ENCODE results near the gene RBFOX2. TPM values are rescaled to one million over a fixed set of nuclear protein-coding genes. Genes with fewer than 3 reads are reported as not detected.

Gene RBFOX2
- total and polyA plus RNA-seq, 8 donors: 12.9 to 33.7 (median 16.7) TPM

DNA sequence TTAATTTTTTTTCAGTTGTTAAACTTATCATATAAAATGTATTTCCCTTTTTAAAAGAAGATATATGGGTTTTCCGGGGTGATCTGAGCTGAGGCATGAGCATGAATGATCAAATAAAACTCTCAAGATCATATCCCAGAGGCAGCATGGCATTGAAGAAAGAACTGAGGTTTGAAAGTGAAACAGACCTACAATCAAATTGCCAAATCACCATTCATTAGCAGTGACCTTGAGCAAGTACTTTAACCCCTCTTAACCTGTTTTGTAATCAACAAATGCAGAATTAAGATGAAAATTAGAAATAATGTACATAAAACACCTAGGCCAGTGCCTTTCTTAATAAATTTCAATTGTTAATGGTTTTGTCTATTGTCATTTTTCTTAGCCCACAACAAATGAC, 116.0 kb downstream of the RBFOX2 start:
- no peak for ATAC-seq
- DNase-seq: no peak
- 11 to 16% methylated on average over 1 of the region's 1 CpG for WGBS, 2 donors
- H3K27me3 ChIP-seq: no peaks in the 10 kb centered on the region
- H3K27ac ChIP-seq: peak overlapping the region in 2 of 4 donors; percentile 12 to 45
- TF ChIP-seq, protein P1, sequence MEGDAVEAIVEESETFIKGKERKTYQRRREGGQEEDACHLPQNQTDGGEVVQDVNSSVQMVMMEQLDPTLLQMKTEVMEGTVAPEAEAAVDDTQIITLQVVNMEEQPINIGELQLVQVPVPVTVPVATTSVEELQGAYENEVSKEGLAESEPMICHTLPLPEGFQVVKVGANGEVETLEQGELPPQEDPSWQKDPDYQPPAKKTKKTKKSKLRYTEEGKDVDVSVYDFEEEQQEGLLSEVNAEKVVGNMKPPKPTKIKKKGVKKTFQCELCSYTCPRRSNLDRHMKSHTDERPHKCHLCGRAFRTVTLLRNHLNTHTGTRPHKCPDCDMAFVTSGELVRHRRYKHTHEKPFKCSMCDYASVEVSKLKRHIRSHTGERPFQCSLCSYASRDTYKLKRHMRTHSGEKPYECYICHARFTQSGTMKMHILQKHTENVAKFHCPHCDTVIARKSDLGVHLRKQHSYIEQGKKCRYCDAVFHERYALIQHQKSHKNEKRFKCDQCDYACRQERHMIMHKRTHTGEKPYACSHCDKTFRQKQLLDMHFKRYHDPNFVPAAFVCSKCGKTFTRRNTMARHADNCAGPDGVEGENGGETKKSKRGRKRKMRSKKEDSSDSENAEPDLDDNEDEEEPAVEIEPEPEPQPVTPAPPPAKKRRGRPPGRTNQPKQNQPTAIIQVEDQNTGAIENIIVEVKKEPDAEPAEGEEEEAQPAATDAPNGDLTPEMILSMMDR (IDR thresholded peaks at IDR 0.05): no peak
- intact Hi-C loops (cut with DNase I): no loop called here
- H3K9me3 ChIP-seq: no peaks in the 10 kb centered on the region
- peaks cover 11 to 40% (median 38%) of the 10 kb centered on the region in 3 donors for H3K4me1 ChIP-seq
- no peak overlapping the region for H3K4me3 ChIP-seq
- no peaks in the 10 kb centered on the region for H3K36me3 ChIP-seq
- no peak for FAIRE-seq

GRCh38 chr22:35911877-35912276, 116.7 kb downstream of the RBFOX2 start:
- intact Hi-C loops (cut with DNase I): no loop called here
- WGBS, 2 donors: 78 to 79% methylated on average over 2 of the region's 2 CpGs
- H3K4me3 ChIP-seq: no peak overlapping the region
- H3K27me3 ChIP-seq: no peaks in the 10 kb centered on the region
- no peak for DNase-seq
- H3K27ac ChIP-seq: no peak overlapping the region
- no peaks in the 10 kb centered on the region for H3K9me3 ChIP-seq
- TF ChIP-seq, protein P1 (IDR thresholded peaks at IDR 0.05): no peak
- FAIRE-seq: no peak
- ATAC-seq: no peak
- peaks cover 11 to 40% (median 38%) of the 10 kb centered on the region in 3 donors for H3K4me1 ChIP-seq
- H3K36me3 ChIP-seq: no peaks in the 10 kb centered on the region

DNA sequence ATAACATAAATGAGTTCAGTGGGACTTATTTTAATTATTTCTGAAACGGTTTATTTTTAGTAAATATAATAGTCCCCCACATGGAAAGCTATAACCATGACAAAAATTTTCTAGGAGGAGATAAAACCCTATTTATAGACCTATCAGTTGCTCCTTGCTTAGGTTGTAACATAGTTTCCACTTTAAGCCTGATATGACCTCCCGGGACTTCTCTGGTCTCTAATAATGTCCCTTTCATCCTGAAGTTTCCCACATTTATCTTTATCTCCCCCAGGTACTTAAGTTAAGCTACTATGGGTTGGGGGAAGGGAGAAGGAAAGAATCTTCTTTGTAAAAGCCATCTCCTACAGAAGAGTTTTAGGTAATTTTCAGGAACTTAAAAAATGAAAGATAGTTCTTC, 117.7 kb downstream of the RBFOX2 start:
- WGBS, 2 donors: 19% methylated on average over 2 of the region's 2 CpGs
- Histone ChIP-seq H3K36me3 (no peaks in the 10 kb centered on the region), H3K4me3 (no peak overlapping the region), H3K27ac (no peak overlapping the region), H3K9me3 (no peaks in the 10 kb centered on the region), H3K27me3 (no peaks in the 10 kb centered on the region), H3K4me1 (peaks cover 11 to 36% (median 36%) of the 10 kb centered on the region in 3 donors)
- TF ChIP-seq, protein P1 (IDR thresholded peaks at IDR 0.05): no peak
- intact Hi-C loops (cut with DNase I): no loop called here
- FAIRE-seq: no peak
- DNase-seq: no peak
- no peak for ATAC-seq

GRCh38 chr22:35910003-35910769, 118.4 kb downstream of the RBFOX2 start:
- 65 to 66% methylated on average over 4 of the region's 4 CpGs for WGBS, 2 donors
- intact Hi-C loops (cut with DNase I): no loop called here
- H3K4me3 ChIP-seq: no peak overlapping the region
- no peaks in the 10 kb centered on the region for H3K36me3 ChIP-seq
- H3K27ac ChIP-seq: peak overlapping the region in 1 of 4 donors; percentile 9
- no peak for DNase-seq
- TF ChIP-seq, protein P1 (IDR thresholded peaks at IDR 0.05): no peak
- peaks cover 11 to 33% (median 28%) of the 10 kb centered on the region in 3 donors for H3K4me1 ChIP-seq
- H3K9me3 ChIP-seq: no peaks in the 10 kb centered on the region
- no peak for ATAC-seq
- FAIRE-seq: no peak
- H3K27me3 ChIP-seq: no peaks in the 10 kb centered on the region

DNA sequence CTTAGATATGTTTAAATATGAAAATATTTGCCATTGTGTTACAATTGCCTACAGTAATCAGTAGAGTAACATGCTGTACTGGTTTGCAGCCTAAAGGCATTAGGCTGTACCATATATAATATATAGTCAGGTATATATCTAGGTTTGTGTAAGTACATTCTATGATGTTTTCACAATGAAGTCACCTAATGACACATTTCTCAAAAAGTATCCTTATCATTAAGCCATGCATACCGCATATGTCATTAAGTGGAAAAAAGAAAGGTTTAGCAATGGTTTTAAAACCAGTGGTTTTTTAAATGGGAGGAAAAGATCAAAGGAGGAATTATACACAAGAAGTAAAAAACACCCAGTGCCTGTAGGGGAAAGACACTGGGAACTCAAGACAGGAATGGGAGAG, 122.7 kb downstream of the RBFOX2 start:
- FAIRE-seq: no peak

More for the DNA sequence above, 122.7 kb downstream of the RBFOX2 start:
- no peaks in the 10 kb centered on the region for H3K9me3 ChIP-seq
- no peak overlapping the region for H3K27ac ChIP-seq
- TF ChIP-seq, protein P1 (IDR thresholded peaks at IDR 0.05): no peak
- intact Hi-C loops (cut with DNase I): no loop called here
- H3K4me1 ChIP-seq: peaks cover 13 to 18% (median 18%) of the 10 kb centered on the region in 3 donors
- WGBS, 2 donors: 81 to 94% methylated on average over 1 of the region's 1 CpG
- H3K36me3 ChIP-seq: no peaks in the 10 kb centered on the region
- ATAC-seq (no peak), DNase-seq (no peak)
- no peak overlapping the region for H3K4me3 ChIP-seq
- no peaks in the 10 kb centered on the region for H3K27me3 ChIP-seq

All from pancreas (tissue), 10 donors.